Hepatocyte (in vitro differentiated cells): ENCODE measurements around the gene XRCC2.
"Not testable (repeated sequence)": the region's sequence is repeated elsewhere in the genome, so short reads cannot be mapped to it uniquely, and the experiment has no call there.

Source experiments
- CTCF ChIP-seq: fragments of 200-600 bp; sonication (generic); IDR thresholded peaks from 2 replicates; pipeline ENCODE4 v1.5.1; 2016; ENCODE audit warnings: antibody characterized with exemption, mild to moderate bottlenecking; ENCODE audit not compliant: poor library complexity
- EZH2phosphoT487 ChIP-seq: fragments of 200-600 bp; sonication (generic); IDR thresholded peaks from one replicate; pipeline ENCODE4 v1.6.1; 2018; ENCODE audit warnings: antibody characterized with exemption, mild to moderate bottlenecking, low read depth, moderate library complexity; ENCODE audit not compliant: unreplicated experiment, severe bottlenecking

DNA sequence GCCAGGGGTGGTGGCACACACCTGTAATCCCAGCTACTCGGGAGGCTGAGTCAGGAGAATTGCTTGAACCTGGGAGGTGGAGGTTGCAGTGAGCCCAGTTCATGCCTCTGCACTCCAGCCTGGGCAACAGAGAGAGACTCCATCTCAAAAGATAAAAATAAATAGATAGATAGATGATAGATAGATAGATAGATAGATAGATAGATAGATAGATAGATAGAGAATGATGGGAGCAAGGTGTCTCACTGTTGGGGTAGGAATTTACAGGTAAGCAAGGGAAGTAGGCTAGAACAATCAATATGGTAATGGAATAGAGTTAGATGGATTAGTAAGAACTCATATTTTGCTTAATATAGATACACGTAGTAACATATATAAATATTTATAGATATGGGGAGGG is 16.3 kb upstream of the XRCC2 start:
- TF ChIP-seq CTCF, EZH2phosphoT487: not testable (repeated sequence)
